ENCODE data around the gene B3GLCT. TPM values are rescaled to one million over a fixed set of nuclear protein-coding genes. Genes with fewer than 3 reads are reported as not detected.

The B3GLCT gene
- total RNA-seq, 2 experiments from 2014 or later, result 4.6 to 4.7 TPM

GRCh38 chr13:31240921-31241320, 41.1 kb downstream of the B3GLCT start:
- ChIA-PET CTCF (no interaction called here), POLR2A (no interaction called here)
- Mint-ChIP-seq H3K4me1 (no peaks in the 10 kb centered on the region), H3K27me3 (no peaks in the 10 kb centered on the region), H3K27ac (no peak overlapping the region), H3K9me3 (no peaks in the 10 kb centered on the region), H3K4me3 (no peak overlapping the region), H3K36me3 (ENCODE audit: low read depth) (no peaks in the 10 kb centered on the region)
- no peak for DNase-seq

- H3K27me3 Mint-ChIP-seq, result no peaks in the 10 kb centered on the region
- H3K27ac Mint-ChIP-seq, result no peak overlapping the region
- no peaks in the 10 kb centered on the region for H3K9me3 Mint-ChIP-seq
- CTCF ChIA-PET, result interaction anchor here (1.2 to 1.9 kb wide), 2 partner anchors 10 to 182 kb away, joined by 4 to 9 read pairs; no protein-coding TSS in a partner anchor
- H3K4me1 Mint-ChIP-seq, result no peaks in the 10 kb centered on the region
- POLR2A ChIA-PET, result no interaction called here
- DNase-seq, result no peak
- H3K4me3 Mint-ChIP-seq, result no peak overlapping the region
- H3K36me3 Mint-ChIP-seq (ENCODE audit: low read depth), result no peaks in the 10 kb centered on the region
Measured at GRCh38 chr13:31242367-31242766, 42.6 kb downstream of the B3GLCT start.

GRCh38 chr13:31242916-31243315, 43.1 kb downstream of the B3GLCT start:
- CTCF ChIA-PET, result interaction anchor here (1.9 kb wide), 1 partner anchor 181 kb away, joined by 4 read pairs; no protein-coding TSS in a partner anchor
- H3K4me3 Mint-ChIP-seq, result no peak overlapping the region

GRCh38 chr13:31245598-31246373, 46.0 kb downstream of the B3GLCT start:
- POLR2A ChIA-PET, result no interaction called here
- Mint-ChIP-seq H3K27ac (no peak overlapping the region), H3K9me3 (no peaks in the 10 kb centered on the region), H3K4me1 (no peaks in the 10 kb centered on the region), H3K27me3 (no peaks in the 10 kb centered on the region), H3K36me3 (ENCODE audit: low read depth) (no peaks in the 10 kb centered on the region), H3K4me3 (no peak overlapping the region)
- CTCF ChIA-PET, result interaction anchor here (0.8 to 4.0 kb wide), 2 partner anchors 9 to 179 kb away, joined by 4 to 25 read pairs; no protein-coding TSS in a partner anchor
- DNase-seq, result no peak

More at GRCh38 chr13:31242916-31243315, 43.1 kb downstream of the B3GLCT start:
- Mint-ChIP-seq H3K4me1 (no peaks in the 10 kb centered on the region), H3K9me3 (no peaks in the 10 kb centered on the region), H3K27me3 (no peaks in the 10 kb centered on the region), H3K36me3 (ENCODE audit: low read depth) (no peaks in the 10 kb centered on the region), H3K27ac (no peak overlapping the region)
- POLR2A ChIA-PET, result no interaction called here
- no peak for DNase-seq

GRCh38 chr13:31246918-31247317, 47.1 kb downstream of the B3GLCT start:
- POLR2A ChIA-PET, result no interaction called here
- Mint-ChIP-seq H3K4me3 (no peak overlapping the region), H3K9me3 (peaks cover 7% of the 10 kb centered on the region), H3K36me3 (ENCODE audit: low read depth) (peaks cover 3% of the 10 kb centered on the region), H3K4me1 (no peaks in the 10 kb centered on the region), H3K27ac (no peak overlapping the region), H3K27me3 (no peaks in the 10 kb centered on the region)
- CTCF ChIA-PET, result interaction anchor here (2.1 to 4.0 kb wide), 2 partner anchors 10 to 177 kb away, joined by 7 to 25 read pairs; no protein-coding TSS in a partner anchor
- no peak for DNase-seq

- Mint-ChIP-seq H3K9me3 (peaks cover 11% of the 10 kb centered on the region), H3K4me1 (no peaks in the 10 kb centered on the region), H3K27ac (no peak overlapping the region), H3K4me3 (no peak overlapping the region), H3K36me3 (ENCODE audit: low read depth) (peaks cover 3% of the 10 kb centered on the region), H3K27me3 (no peaks in the 10 kb centered on the region)
- CTCF ChIA-PET, result interaction anchor here (2.1 to 4.0 kb wide), 2 partner anchors 11 to 176 kb away, joined by 7 to 25 read pairs; no protein-coding TSS in a partner anchor
- DNase-seq, result no peak
- POLR2A ChIA-PET, result no interaction called here
Measured at GRCh38 chr13:31248361-31248760, 48.6 kb downstream of the B3GLCT start.

- Mint-ChIP-seq H3K36me3 (ENCODE audit: low read depth) (peaks cover 3% of the 10 kb centered on the region), H3K4me3 (no peak overlapping the region), H3K9me3 (peaks cover 11% of the 10 kb centered on the region), H3K27me3 (no peaks in the 10 kb centered on the region), H3K4me1 (no peaks in the 10 kb centered on the region), H3K27ac (no peak overlapping the region)
- no peak for DNase-seq
- POLR2A ChIA-PET, result no interaction called here
- CTCF ChIA-PET, result interaction anchor here (0.9 kb wide), 1 partner anchor 13 kb away, joined by 3 read pairs; no protein-coding TSS in a partner anchor
Measured at GRCh38 chr13:31248965-31249539, 49.3 kb downstream of the B3GLCT start.

GRCh38 chr13:31250435-31250834, 50.7 kb downstream of the B3GLCT start:
- Mint-ChIP-seq H3K36me3 (ENCODE audit: low read depth) (peaks cover 3% of the 10 kb centered on the region), H3K9me3 (peaks cover 11% of the 10 kb centered on the region), H3K27ac (no peak overlapping the region), H3K4me3 (no peak overlapping the region), H3K27me3 (no peaks in the 10 kb centered on the region), H3K4me1 (no peaks in the 10 kb centered on the region)
- no peak for DNase-seq
- ChIA-PET CTCF (no interaction called here), POLR2A (no interaction called here)

GRCh38 chr13:31261241-31261640, 61.5 kb downstream of the B3GLCT start:
- CTCF ChIA-PET, result no interaction called here
- POLR2A ChIA-PET, result no interaction called here
- DNase-seq, result no peak
- Mint-ChIP-seq H3K27ac (no peak overlapping the region), H3K4me3 (no peak overlapping the region), H3K9me3 (no peaks in the 10 kb centered on the region), H3K4me1 (no peaks in the 10 kb centered on the region), H3K36me3 (ENCODE audit: low read depth) (no peaks in the 10 kb centered on the region), H3K27me3 (no peaks in the 10 kb centered on the region)

- no peak overlapping the region for H3K27ac Mint-ChIP-seq
- no peaks in the 10 kb centered on the region for H3K4me1 Mint-ChIP-seq
- no peak overlapping the region for H3K4me3 Mint-ChIP-seq
- POLR2A ChIA-PET, result no interaction called here
- no peak for DNase-seq
- no peaks in the 10 kb centered on the region for H3K27me3 Mint-ChIP-seq
- H3K36me3 Mint-ChIP-seq (ENCODE audit: low read depth), result no peaks in the 10 kb centered on the region
- CTCF ChIA-PET, result no interaction called here
- H3K9me3 Mint-ChIP-seq, result no peaks in the 10 kb centered on the region
Measured at GRCh38 chr13:31263346-31263745, 63.6 kb downstream of the B3GLCT start.

- Mint-ChIP-seq H3K27me3 (no peaks in the 10 kb centered on the region), H3K36me3 (ENCODE audit: low read depth) (peaks cover 1% of the 10 kb centered on the region), H3K27ac (no peak overlapping the region), H3K4me3 (no peak overlapping the region), H3K9me3 (no peaks in the 10 kb centered on the region), H3K4me1 (no peaks in the 10 kb centered on the region)
- DNase-seq, result no peak
- CTCF ChIA-PET, result no interaction called here
- POLR2A ChIA-PET, result no interaction called here
Measured at GRCh38 chr13:31264151-31264550, 64.4 kb downstream of the B3GLCT start.

- H3K9me3 Mint-ChIP-seq, result peaks cover 4% of the 10 kb centered on the region
- H3K27ac Mint-ChIP-seq, result no peak overlapping the region
- H3K4me3 Mint-ChIP-seq, result no peak overlapping the region
- peaks cover 17% of the 10 kb centered on the region for H3K36me3 Mint-ChIP-seq (ENCODE audit: low read depth)
- ChIA-PET POLR2A (no interaction called here), CTCF (no interaction called here)
- no peaks in the 10 kb centered on the region for H3K4me1 Mint-ChIP-seq
- no peaks in the 10 kb centered on the region for H3K27me3 Mint-ChIP-seq
- no peak for DNase-seq
Measured at GRCh38 chr13:31267126-31267784, 67.5 kb downstream of the B3GLCT start.

GRCh38 chr13:31274390-31274789, 74.6 kb downstream of the B3GLCT start:
- CTCF ChIA-PET, result no interaction called here
- POLR2A ChIA-PET, result no interaction called here
- DNase-seq, result no peak
- H3K4me3 Mint-ChIP-seq, result no peak overlapping the region
- H3K27me3 Mint-ChIP-seq, result no peaks in the 10 kb centered on the region
- no peaks in the 10 kb centered on the region for H3K4me1 Mint-ChIP-seq
- H3K36me3 Mint-ChIP-seq (ENCODE audit: low read depth), result peaks cover 39% of the 10 kb centered on the region
- peaks cover 11% of the 10 kb centered on the region for H3K9me3 Mint-ChIP-seq
- H3K27ac Mint-ChIP-seq, result no peak overlapping the region

All from activated CD4-positive, alpha-beta memory T cell treated with anti-CD3 and anti-CD28 coated beads, Interleukin-2, amount 10 ng/mL, durations not matched to agents 7 days and 5 days (primary cell).